Right kidney (tissue), 1 donor: ENCODE measurements around the gene TLCD4.
"Not testable (repeated sequence)": the region's sequence is repeated elsewhere in the genome, so short reads cannot be mapped to it uniquely, and the experiment has no call there.

Experiments
- DNase-seq: peaks from one replicate; pipeline ENCODE4 v3.0.0-alpha.2; 2016

The TLCD4 gene

GRCh38 chr1:95145493-95145892 lies 28.3 kb downstream of the TLCD4 start:
- no peak for DNase-seq

DNA sequence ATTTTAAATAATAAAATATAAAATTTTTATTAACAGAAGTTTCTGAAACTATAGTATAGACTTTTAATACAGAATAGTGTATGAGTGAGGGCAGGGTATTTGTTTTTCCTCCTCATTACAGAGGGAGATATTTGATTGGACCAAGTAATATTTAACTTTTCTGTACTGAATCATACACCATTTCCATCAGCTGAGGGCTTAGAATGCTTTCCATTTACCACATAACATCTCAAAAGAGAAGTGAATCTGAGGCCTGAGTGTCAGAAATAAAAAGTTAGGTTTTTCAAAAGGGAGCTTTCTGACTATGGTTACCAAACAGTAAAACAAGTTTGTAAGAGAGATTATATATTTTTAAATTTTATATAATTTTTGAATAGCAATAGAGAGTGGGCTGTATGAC lies 29.5 kb downstream of the TLCD4 start:
- no peak for DNase-seq

DNA sequence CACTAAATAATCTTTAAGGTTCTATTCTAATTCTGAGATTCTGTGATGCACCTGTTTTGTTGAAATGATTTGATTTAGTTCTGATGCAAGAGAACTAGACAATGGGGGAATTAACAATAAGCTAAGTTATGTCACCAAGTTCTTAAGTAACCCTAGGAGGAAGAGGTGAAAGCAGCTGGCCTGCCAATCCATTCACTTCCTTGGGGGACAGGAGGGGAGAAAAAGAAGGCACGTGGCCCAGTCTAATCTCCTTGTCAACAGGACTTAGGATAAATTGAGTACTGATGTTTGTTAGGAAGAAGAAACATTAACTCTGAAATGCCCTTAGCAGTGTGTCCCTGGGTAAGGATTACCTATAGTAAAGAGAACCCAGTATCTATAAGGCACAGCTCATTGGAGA lies 36.9 kb downstream of the TLCD4 start:
- DNase-seq: no peak

GRCh38 chr1:95165569-95165968 lies 48.4 kb downstream of the TLCD4 start:
- not testable (repeated sequence) for DNase-seq
